PC-9 (cell line): ENCODE measurements around the gene NRDC.

Experiments
- CTCF ChIP-seq: fragments of 200-600 bp; sonication (generic); conservative IDR thresholded peaks from 2 replicates; pipeline ENCODE4 v1.6.1; 2017; ENCODE audit warnings: mixed run types, antibody characterized with exemption, mild to moderate bottlenecking, moderate library complexity
- EZH2 ChIP-seq: fragments of 200-600 bp; sonication (generic); IDR thresholded peaks from 2 replicates; pipeline ENCODE4 v1.8.0; 2017; ENCODE audit warnings: antibody characterized with exemption, low read depth

DNA sequence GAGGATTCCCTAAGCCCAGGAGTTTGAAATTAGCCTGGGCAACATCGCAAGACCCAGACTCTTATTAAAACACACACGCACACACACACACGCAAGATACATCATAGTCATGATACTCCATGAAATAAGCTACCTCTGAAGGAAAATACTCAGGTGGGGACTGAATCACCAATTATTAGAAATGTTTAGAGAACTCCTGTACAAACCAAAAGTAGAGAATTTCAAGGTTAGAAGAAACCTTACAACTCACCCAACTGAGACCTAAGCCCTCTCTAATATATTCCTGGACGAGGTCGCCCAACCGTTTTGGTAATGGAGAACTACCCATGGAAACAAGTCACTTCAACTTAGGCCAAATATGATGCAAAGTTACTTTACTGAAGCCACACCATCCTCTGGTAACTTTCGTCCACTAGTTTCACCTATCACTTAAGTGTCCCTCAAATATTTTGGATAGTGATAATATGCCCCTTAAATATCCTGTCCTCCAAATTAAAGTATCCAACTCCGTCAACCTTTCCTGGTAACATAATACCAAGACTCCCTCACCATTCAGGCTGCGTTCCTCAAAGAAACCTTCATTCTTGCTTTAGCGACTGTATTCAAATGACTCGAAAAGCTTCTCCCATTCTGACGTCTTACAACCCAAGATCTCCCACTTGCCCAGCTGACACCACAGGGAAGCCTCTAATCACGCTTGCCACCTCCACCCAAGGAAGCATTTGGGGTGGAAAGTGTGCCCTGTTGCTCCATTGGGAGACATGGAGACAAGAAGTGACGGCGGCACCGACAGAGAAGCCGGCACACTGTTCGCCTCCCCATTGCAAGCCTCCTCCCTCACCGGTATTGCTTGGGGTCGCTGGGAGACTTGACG, 856 bp downstream of the NRDC start:
- TF ChIP-seq CTCF (no peak), EZH2 (no peak)
